Inferior parietal cortex (tissue), 1 donor: ENCODE results near the gene GDF7.

Source experiments
- DNase-seq: peaks from one replicate; pipeline ENCODE4 v3.0.0-alpha.2; 2016; ENCODE audit errors: extremely low spot score

GDF7 gene

DNA sequence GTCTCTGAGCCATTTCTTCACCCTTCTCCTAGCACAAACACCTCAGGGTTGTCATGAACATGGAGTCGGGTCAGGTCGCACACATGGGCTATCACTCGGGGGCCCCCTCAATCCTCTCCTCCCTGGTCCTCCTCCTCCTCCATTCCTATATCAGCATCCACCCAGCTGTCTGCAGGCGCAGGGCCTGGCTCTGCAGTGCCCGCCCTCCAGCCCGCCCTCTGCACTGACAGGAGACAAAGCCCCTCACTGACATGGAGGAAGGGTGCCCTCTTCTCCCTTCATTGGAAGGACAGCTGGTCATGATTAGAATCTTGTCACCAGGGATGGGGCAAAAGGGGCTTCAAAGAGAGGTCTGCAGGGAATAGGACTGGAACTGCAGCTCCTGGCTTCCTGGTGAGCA lies 37.8 kb upstream of the GDF7 start:
- DNase-seq: no peak

DNA sequence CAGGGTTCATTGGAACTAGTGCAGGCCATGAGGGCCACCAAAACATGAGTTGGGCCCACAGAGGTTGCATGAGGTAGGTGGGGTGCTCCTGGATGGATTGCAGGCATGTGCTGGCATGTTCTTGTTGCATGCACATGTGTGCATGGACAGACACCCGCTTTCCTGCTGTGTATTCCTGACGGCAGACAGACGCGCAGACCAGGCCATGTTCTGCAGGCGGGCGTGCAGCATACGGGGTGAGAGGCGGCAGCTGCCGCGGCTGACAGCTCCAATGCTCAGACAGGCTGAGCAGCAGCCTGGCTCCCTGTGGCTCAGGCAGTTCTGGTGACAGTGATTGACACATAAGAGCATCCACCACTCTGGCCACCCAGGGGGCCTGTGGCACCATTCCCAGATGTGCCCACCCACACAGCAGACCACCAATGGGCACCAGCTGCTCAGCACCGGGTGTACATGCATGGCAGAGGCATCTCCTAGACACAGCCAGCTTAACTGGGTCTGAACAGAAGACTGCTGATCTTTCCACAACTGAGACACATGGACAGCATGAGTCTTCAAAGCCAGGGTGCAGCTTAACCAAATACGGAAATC lies 37.3 kb upstream of the GDF7 start:
- DNase-seq: no peak

DNA sequence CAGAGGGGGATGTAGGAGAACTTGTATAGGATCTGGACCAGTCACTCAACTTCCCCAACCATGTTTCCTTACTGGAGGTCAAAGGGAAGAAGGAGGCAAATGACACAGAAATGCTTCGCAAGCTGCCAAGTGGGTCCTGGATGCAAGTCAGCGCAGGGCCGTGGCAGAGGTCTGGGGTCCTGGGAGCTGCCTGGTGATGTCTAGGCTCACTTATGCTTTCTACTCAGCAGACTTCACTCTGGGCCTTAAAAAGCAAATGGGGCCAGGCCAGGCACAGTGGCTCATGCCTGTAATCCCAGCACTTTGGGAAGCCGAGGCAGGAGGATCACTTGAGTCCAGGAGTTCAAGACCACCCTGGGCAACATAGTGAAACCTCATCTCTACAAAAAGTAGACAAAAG lies 36.0 kb upstream of the GDF7 start:
- DNase-seq: no peak

DNA sequence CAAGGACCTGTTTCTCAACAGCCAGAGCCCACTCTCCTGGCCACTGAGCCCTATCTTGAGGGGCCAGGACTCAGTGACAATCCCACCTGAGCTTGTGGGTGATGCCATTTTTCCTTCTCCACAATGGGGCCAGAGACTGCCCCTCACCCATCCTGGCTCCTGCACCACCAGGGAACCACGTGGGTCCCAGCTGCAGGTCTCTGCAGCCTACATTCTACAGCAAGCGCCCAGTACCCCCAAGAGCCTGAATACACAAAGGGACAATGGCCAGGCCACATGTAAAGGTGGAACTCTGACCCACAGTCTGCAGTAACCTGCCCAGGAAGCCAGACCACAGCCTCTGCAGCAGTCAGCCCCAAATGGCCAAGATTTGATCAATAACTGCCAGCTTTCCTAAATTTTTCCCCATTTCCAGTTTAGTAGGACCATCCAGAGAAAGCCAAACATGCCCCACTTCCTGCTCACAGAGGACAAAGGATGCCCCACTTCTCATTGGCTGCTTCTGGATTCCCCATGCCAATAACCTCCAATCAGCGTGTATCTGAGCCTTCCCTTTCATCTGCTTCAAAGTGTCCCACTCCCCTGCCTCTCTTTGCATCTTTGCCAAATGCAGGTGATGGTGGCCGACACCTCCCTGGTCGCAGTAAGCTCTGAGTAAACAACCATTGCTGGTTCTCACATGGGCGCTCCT lies 35.2 kb upstream of the GDF7 start:
- no peak for DNase-seq

DNA sequence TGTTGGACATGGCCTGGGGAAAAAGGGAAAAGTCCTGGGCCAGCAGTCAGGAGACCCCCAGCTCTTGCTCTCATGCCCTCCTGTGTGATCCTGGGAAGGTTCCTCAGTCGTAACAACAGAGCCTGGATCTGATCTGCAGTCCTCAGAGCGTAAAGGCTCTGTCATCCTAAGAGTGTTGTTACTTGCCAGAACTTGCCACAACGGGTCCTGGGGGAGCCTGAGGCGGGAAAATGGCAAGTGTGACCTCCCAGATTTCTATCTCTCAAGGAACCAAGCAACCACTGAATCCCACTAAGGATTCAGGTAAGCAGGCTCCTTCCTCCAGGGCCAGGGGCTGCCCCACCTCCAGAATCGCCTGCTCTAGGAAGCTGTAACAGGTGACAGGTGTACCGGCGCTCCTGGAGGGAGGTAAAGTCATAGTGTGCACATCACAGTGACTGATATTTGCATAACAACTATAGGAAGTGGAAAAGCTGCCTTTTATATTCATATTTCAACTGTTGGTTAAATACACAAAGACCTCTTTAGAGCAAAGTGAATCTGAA lies 34.4 kb upstream of the GDF7 start:
- DNase-seq: no peak

DNA sequence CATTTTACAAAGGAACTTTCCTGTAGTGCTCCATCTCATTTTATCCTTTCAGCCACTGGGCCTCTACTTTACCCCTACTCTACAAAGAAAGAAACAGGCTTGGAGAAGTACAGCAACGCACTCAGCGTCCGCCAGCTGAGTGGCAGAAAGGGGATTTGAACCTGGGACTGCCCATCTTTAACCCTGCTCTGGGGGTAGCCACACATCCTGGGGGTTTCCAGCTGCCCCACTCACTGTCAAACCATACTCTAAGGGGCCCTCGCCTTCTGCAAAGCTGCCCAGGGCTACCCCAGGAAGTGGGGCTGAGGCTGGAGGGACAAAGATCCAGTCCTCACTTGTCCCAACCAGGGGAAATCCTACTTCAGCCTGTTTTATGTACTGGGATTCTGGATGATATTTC lies 33.9 kb upstream of the GDF7 start:
- DNase-seq: no peak

DNA sequence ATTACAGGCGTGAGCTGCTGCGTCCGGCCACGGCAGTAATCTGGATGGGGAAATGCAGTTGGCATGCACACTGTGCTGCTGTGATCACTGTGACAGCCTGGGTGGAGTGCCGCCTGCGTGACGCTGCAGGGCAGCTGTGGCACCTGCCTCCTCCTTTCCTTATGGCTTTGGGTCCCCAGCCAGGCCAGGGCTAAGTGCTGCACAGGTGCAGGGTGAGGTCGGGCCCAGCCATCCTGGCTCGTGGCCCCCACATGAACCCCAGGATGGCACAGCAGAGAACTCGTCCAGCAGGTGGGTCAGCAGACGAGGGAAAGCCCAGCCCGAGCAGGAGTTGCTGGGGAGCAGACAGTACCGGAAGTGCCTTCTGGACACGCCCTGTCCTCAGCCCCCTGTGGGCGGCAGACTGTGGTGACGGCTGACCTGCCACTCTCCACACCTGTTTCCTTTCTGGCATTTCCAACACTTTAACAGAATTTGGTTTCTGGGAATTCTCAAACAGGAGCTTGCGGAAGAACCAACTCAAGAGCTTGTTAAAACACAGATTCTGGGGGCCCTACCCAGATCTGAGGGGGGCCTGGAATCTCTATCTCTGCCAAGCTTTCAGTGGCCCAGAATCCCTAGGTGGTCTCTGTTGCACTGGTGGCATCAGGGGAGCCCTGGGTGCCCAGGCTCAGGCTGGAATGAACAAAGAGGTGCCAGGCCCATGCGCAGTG lies 33.0 kb upstream of the GDF7 start:
- DNase-seq: no peak

DNA sequence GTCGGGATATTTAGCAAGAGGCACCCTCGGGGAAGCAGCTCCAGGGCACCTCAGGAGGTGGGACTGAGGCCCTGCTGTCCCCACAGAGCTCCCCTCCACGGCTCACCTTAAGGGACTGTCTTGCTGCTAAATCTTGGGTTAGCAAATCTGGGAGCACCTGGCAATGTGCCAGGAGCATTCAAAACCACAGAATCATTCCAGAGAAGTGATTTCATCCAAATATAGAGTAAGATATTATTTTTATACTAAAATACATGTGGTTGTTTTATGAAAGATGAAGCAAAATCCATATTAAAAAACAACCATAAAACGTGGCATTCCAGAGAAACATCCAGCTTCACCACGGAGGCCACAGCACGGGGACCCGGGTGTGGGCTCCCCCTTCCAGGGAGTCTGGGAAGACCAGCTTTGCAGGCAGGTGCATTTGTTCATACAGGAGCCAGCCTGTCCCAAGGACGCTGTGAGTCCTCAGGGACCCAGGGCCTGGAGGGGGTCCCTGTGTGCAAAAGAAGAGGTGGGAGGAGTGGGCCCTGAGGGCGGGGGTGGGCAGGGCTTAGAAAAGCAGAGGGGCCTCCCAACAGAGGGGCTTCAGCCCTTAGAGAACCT lies 32.3 kb upstream of the GDF7 start:
- no peak for DNase-seq

DNA sequence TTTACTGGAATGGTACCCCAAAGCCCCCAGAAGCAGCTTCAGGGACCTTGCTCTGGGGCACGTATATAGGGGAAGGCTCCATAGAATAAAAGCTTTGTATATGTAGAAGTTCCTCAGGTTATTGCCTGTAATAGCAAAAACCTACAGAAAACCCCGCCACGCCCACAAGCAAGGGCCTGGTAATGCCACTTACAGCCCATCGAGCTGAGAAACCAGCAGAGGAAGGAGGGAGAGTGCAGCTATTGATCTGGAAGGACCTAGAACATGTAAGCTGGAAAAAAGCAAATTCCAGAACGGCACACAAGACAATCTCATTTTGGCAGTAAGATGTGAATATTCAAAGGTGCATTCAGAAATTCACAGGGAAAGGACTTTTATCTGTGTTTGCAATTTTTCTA lies 31.8 kb upstream of the GDF7 start:
- DNase-seq: peak; percentile 38

DNA sequence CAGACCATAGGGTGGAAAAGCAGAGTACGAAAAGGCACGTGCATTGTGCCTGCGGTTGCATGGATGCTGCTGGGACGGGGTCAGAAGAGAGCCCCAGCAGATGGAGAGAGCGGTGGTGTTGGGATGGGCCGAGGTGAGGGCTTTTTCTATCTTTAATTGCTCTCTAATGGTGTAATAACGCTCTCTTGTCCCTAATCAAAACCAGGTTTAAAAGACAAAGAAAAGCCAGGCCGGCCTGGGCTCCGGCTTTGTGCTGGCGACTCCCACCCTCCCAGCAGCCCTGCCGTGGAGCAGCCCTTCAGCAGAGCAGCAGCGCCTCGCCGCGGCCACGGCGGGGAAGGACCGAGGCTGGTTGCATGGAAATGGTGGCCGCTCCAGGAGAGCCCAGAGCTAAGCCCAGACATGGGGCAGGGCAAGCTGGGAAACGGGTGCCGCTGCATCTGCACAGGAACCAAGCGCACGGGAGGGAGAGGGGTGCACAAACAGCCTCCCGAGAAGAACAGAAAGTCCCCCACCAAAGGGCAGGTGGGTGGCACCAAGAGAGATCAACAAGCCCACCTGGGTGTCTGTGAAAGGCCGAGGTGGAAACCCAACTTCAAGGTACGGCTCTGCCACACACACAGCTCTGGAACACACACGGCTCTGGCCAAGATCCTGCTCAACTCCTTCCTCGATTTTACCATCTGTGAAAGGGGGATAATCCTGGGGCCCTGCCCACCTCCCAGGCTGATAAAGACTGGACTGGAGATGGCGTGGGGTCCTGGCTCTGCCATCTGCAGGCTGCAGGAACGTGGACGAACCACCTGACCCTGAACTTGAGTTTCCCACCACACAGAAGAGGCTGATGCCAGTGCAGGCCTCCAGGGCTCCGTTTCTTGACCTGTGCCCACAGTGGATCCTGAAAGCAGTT lies 31.0 kb upstream of the GDF7 start:
- peak; percentile 87 for DNase-seq

DNA sequence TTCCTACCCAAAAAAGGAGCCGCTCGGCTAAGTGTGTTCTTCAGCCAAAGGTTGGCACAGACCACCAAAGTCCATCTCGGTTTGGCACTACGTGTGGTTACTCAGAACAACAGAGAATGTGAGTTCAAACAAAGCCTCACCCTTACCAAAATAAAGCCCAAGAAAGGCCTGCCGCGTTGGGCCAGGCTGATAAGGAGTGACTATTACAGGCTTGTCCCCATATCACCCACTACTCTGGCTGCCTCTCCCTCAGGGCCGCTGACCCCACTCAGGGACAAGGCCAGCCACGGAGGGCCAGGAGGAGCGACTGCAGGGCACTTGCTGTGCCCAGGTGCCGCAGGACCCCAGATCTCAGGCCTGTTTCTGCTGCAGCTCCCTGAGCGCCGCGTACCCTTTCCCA lies 29.8 kb upstream of the GDF7 start:
- peak; percentile 6 for DNase-seq

DNA sequence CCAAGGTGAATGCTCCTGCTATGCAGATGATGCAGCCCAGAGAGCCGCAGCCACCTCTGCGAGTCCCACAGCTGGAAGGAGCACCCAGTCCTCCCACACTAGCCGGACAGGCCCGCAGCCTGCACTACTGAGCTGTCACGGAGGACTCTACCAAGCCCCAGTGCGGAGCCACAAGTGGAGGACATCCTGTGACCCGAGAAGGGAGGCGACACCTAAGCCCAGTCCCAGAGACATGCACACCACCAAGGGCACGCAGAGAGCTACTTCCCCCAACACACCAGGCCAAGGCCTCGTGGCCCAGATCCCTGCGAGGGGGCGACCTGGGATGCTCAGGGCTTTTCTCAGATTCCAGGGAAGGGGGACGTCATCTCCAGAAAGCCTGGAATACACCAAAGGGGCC lies 28.9 kb upstream of the GDF7 start:
- DNase-seq: no peak

DNA sequence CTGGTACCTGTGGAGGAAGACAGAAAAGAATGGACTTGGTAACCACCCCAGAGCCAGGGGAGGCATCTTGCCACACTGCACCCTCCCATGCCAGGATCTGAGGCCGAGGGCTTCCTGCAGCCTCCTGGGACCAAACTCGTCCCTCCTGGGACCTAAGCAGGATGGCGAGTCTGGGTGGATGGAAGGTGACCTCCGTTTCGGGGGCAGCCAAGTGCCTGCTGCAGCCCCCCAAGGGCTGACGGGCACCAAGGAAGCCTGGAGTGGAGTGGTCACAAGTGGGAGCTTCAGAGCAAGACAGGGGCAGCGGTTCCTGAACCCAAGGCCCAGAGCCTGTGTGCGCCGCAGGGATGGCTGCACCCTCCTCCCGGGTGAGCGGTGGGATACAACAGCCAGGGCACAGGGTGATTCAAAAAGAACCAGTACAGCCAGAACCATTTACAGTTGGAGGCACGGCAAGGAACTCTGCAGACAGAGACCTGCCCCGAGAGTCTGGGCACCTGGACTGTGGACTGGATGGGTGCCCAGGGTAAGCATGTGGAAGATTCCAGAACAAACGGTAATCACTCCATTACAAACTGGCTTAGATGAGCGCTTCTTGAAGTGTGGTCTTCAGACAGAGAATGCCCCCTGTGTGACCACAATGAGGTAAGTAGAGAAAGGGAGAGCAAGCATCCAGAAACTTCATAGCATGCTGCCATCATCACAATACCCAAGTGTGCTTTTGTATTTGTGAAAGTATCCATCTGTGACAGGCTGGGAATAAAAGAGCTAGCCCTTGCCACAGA lies 28.1 kb upstream of the GDF7 start:
- DNase-seq: no peak

DNA sequence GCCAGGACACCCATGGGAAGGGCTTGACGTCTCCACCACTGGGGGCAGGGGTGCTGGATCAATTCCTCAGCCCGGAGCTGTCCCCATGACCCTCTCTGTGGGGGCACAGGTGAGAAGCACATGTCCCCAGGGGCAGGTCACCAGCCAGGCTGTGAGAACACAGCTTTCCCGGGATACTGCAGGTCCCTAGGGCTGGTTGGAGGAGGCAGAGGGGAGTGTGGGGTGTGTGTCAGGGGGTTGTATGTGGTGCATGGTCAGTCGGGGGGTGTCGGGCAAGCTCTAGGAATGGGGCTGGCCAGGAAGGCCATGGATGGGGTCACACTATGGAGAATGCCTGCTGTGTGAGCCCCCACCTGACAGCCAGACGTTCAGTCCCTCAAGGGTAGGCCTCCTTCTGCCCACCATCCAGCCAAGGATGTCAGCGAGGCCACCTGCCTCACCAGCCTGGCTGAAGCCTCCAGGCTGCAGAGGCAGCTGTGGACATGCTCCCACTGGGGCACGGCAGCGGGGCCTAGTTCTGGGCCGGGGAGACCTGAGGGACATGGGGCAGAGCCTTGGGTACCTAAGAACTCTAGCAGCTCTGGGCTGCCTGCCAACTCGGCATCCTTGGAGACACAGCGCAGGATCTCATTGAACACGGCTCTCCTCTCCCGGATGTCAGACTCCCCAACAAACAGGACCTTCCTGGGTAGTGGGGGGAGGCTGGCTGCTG lies 26.4 kb upstream of the GDF7 start:
- peak; percentile 17 for DNase-seq

DNA sequence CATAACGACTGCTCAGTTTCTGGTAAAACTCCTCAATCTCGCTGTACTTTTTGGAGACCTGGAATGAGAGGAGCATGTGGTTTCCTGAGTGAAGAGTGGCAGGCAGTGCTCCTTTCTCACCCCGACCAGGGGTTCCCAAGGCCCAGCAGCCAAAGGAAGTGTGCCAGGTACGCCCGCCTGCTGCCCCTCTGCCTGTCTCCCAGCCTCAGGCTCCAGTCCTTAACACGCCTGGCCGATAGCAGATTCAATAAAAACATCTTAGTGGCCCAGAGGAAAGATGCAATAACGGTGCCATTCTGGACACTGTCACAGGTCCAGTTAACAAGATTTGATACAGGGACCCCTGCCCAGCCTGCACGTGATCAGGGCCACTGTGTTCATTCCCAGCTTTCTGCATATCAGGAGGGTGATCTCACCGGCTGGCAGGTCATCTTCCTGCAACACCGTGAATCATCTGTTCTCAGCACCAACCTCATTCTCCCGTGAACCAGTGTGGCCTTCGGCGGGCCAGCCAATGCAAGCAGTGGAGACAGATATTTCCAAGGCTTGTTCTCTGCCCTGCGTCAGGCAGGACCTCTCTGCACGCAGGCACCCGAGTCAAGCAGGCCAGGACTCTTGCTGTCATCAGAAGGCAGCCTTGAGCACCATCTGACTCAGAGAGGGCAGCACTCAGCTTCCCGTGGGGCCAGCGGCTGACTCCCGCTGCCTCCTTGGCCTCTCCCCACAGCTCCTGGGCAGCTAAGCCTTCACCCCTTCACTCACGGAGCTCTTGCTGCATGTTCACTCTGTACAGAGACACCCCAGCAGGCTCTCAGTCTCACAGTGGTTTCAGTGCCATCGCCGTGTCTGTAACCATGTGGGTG lies 25.6 kb upstream of the GDF7 start:
- no peak for DNase-seq

DNA sequence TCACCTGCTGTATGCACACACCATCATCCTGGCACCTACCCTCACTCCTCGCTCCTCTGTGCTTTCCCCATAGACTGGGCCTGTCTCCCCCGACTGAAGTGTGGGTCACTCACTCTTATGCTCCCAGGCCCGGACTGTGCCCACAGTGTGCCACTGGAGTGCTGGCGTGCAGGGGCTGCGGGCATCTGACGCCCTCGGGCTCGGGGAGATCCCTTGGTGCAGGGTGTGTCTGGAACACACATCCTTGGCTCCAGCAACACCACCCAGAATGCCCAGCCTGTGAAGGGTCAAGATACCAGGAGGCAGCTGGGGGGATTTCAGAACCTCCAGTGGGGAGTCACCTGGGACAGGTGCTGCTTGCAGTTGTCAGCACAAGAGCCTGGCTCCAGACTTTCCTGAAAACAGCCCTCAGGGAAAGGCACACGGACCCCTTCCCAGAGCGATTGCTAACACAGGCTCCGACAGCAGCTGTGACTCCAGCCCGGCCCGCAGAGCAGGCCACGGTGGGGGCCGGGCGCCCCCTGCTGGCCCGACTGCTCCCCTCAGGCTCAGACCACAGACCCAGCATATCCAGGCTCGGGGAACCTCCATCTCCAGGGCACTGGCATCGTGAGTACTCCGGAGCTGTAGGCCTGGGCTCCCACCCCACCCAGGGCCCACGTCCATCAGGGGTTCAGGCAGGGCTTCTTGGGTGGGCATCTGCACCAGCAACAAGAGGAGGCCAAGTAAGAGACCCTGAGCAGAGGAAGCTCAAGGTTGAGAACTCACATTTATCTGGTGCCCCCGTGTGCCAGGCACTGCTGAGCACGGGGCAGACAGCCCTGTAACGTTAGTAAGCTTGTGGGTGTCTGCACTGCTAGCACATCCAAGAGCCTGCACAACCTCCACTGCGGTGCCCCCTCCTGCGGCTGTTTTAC lies 24.6 kb upstream of the GDF7 start:
- DNase-seq: peak; percentile 77

DNA sequence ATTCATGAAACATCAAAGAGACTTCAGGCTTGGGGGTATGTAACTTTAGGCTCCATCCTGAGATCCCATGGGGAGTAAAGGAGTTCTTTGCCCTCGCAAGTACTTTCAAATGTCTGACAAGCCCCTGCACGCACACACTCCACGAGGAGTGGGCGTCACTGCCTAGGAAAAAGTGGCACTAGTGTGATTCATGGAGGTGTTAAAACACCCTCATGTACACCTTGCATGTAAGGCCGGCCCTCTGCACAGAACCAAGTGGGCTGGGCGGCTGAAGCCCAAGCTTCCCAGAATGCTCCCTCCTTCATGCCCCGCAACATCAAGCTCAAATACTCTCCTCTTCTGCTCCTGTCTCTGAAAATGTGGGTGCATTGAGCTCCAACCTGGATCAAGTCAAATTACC lies 23.9 kb upstream of the GDF7 start:
- DNase-seq: no peak

DNA sequence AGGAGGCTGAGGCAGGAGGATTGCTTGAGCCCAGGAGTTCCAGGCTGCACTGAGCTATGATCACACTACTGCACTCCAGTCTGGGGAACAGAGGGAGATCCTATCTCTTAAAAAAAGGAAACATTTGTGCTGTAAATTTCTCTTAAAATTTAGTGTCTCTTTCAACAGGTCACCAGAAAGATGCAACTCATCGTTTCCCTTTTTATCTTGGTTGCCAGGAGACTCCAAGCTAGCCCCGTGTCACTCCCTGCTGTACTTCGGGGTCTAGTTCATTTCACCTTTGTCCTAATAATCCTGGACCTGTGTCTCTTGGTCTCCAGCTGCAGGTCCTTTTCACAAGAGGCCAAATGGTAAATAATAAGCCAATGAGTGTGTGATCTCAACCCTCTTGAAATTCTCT lies 23.1 kb upstream of the GDF7 start:
- no peak for DNase-seq
